Esophagus squamous epithelium (tissue), 5 donors: Measurements from ENCODE around the gene STXBP3. TPM values are rescaled to one million over a fixed set of nuclear protein-coding genes. Genes with fewer than 3 reads are reported as not detected.

Experiments
- DNase-seq: peaks from one replicate; lab custom pipeline; 2025; lab: John Stamatoyannopoulos, UW
- H3K27ac ChIP-seq, 4 donors: fragments of 200-600 bp; sonication (generic); one replicate each; pipeline ENCODE4 v1.5.1; 2016 to 2019; ENCODE audit warnings: mild to moderate bottlenecking in 1 of 4
- H3K27me3 ChIP-seq, 4 donors: fragments of 200-600 bp; sonication (generic); 1 replicate in 3 of 4; 2 replicates in 1 of 4; pipeline versions ENCODE4 v1.5.1 to v1.6.0; 2017 to 2021; ENCODE audit warnings: antibody characterized with exemption in 1 of 4
- H3K36me3 ChIP-seq, 3 donors: fragments of 200-600 bp; sonication (generic); one replicate each; pipeline ENCODE4 v1.5.1; 2016 to 2019
- H3K4me1 ChIP-seq, 3 donors: fragments of 200-600 bp; sonication (generic); one replicate each; pipeline ENCODE4 v1.5.1; 2017 to 2019
- H3K4me3 ChIP-seq, 4 donors: fragments of 200-600 bp; sonication (generic); 1 replicate in 3 of 4; 2 replicates in 1 of 4; pipeline ENCODE4 v1.5.1; 2016 to 2019; ENCODE audit warnings: mild to moderate bottlenecking in 2 of 4, moderate library complexity in 1 of 4
- H3K9me3 ChIP-seq, 3 donors: fragments of 200-600 bp; sonication (generic); one replicate each; pipeline ENCODE4 v1.5.1; 2016 to 2019
- POLR2A ChIP-seq, 4 donors: fragments of 450-650 bp; IDR thresholded peaks; one replicate each; pipeline ENCODE4 v1.6.1; 2017; ENCODE audit warnings: antibody characterized with exemption in 4 of 4, mild to moderate bottlenecking in 4 of 4, moderate library complexity in 3 of 4
- WGBS, 2 donors: methylation state at CpG; one replicate each; pipeline ENCODE4 v1.1.5; 2018; 5-methylcytosine and 5-hydroxymethylcytosine counted together
- intact Hi-C: fragments of 100-400 bp; cut with DNase I; formaldehyde crosslinking; loops from one replicate; pipeline ENCODE4 v1.15.0; 2022
- total RNA-seq, 4 donors: library from RNA; depleted of rRNA; stranded (reverse); fragments of >200 nt; gene quantifications; one replicate each; pipeline ENCODE4 v1.1.0, GENCODE V29; 2016
- TF ChIP-seq, protein P1 (sequence below), 6 experiments: fragments of 450-650 bp in 4 of 6; fragments of 200-600 bp in 2 of 6; sonication (generic) in 2 of 6; IDR thresholded peaks; one replicate each; pipeline ENCODE4 v1.5.1; 2016 to 2019; ENCODE audit warnings: antibody characterized with exemption in 6 of 6, mild to moderate bottlenecking in 4 of 6, moderate library complexity in 4 of 6
- donor health status: DM: yes; HTN: yes; CAD: no.

STXBP3 gene
- total RNA-seq, 4 donors from 2014 or later = 31.3 to 79.9 (median 45.3) TPM

DNA sequence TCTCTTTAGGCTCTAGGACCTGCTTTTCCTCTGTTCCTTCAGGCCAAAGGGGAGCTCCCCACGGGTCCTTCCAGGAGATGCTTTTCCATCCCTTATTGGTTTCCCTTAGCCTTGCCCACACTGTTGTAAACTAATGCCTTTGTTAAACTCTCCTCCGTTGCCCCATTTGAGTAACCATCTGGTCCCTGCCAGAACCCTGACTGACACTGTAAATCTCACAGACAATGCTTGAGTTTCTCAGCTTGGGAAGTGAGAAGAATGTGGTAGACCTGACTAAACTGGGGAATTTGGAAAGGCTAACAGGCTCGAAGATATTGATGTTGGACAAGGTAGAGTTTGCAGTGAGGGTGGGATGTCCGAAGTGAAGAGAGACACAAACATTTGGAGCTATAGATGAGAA is 99.0 kb downstream of the STXBP3 start:
- DNase-seq = no peak
- H3K4me1 ChIP-seq = peaks cover 0 to 34% (median 13%) of the 10 kb centered on the region in 3 donors
- intact Hi-C loops = no loop called here
- no peaks in the 10 kb centered on the region for H3K9me3 ChIP-seq
- 42 to 51% methylated on average over 4 of the region's 4 CpGs for WGBS, 2 donors
- no peak overlapping the region for H3K4me3 ChIP-seq
- no peak for TF ChIP-seq POLR2A (IDR thresholded peaks at IDR 0.05)
- TF ChIP-seq, protein P1, sequence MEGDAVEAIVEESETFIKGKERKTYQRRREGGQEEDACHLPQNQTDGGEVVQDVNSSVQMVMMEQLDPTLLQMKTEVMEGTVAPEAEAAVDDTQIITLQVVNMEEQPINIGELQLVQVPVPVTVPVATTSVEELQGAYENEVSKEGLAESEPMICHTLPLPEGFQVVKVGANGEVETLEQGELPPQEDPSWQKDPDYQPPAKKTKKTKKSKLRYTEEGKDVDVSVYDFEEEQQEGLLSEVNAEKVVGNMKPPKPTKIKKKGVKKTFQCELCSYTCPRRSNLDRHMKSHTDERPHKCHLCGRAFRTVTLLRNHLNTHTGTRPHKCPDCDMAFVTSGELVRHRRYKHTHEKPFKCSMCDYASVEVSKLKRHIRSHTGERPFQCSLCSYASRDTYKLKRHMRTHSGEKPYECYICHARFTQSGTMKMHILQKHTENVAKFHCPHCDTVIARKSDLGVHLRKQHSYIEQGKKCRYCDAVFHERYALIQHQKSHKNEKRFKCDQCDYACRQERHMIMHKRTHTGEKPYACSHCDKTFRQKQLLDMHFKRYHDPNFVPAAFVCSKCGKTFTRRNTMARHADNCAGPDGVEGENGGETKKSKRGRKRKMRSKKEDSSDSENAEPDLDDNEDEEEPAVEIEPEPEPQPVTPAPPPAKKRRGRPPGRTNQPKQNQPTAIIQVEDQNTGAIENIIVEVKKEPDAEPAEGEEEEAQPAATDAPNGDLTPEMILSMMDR (IDR thresholded peaks at IDR 0.05) = no peak
- no peaks in the 10 kb centered on the region for H3K27me3 ChIP-seq
- peak overlapping the region in 3 of 4 donors; percentile 18 to 61 (median 33) for H3K27ac ChIP-seq
- no peaks in the 10 kb centered on the region for H3K36me3 ChIP-seq

DNA sequence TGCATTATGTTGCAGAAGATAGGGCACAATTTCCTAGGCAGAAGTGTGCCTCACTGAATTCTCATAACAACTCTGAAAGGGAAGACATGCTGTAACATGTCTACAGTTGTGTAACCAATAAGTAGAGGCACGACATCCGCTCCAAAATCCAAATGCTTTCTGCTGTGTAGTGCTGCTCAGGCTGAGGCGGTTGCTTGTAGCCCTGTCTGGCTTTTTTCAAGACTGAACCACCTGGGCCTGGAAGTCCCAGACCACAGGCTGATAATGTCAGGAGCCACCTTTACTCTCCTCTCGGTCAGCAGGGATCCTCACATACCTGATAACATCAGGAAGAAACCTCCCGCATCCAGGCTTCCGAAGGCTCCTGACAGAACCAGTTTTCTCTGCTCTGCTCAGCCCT is 99.5 kb downstream of the STXBP3 start:
- no peak for TF ChIP-seq POLR2A (IDR thresholded peaks at IDR 0.05)
- TF ChIP-seq, protein P1 (IDR thresholded peaks at IDR 0.05) = no peak
- no peaks in the 10 kb centered on the region for H3K36me3 ChIP-seq
- no peaks in the 10 kb centered on the region for H3K27me3 ChIP-seq
- H3K4me3 ChIP-seq = no peak overlapping the region
- 32 to 58% methylated on average over 6 of the region's 6 CpGs for WGBS, 2 donors
- H3K27ac ChIP-seq = peak overlapping the region in 3 of 4 donors; percentile 33 to 69 (median 61)
- H3K9me3 ChIP-seq = no peaks in the 10 kb centered on the region
- no peak for DNase-seq
- intact Hi-C loops = no loop called here
- peaks cover 0 to 34% (median 13%) of the 10 kb centered on the region in 3 donors for H3K4me1 ChIP-seq

DNA sequence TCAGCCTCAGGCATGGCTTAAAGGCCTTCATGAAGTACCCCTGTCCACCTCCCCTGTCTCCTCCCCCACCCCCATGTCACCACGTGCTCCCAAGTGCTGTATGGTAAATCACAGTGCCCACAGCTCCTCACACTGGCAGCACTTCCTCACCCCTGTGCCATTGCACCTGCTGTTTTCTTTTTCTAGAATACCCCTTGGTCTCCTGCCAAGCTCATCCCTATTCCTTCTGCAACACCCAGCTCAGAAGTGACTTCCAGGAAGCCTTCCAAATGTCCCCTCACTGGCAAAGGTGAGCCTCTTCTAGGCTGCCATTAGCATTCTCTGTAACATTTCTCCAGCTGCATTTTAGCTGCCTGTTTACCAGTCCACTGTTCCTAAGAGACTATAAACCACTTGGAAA is 101.0 kb downstream of the STXBP3 start:
- TF ChIP-seq, protein P1 (IDR thresholded peaks at IDR 0.05) = no peak
- no peak for TF ChIP-seq POLR2A (IDR thresholded peaks at IDR 0.05)
- no peak for DNase-seq
- Histone ChIP-seq H3K27me3 (no peaks in the 10 kb centered on the region), H3K9me3 (no peaks in the 10 kb centered on the region), H3K4me3 (no peak overlapping the region), H3K36me3 (no peaks in the 10 kb centered on the region), H3K4me1 (peaks cover 0 to 27% (median 13%) of the 10 kb centered on the region in 3 donors), H3K27ac (no peak overlapping the region)
- WGBS, 2 donors = 60 to 86% methylated on average over 1 of the region's 1 CpG
- intact Hi-C loops = no loop called here

DNA sequence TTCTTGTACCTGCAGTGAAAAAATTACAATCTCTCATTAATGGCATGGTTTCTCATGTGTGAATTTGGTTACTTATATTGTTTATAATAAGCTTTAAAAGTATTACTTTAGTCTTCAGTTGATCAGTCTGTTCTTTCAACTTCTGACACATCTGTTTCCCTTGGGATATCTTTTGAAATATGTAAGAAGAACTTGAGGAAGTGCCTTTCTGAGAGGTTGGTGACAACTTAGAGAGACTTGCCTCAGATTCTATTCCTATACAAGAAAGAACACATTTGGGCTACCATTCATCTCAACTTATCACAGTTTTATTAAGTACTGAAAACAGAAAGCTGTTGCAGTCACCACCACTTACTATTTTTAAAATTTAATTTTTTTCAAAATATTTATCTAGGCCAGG is 102.3 kb downstream of the STXBP3 start:
- Histone ChIP-seq H3K9me3 (no peaks in the 10 kb centered on the region), H3K27me3 (no peaks in the 10 kb centered on the region), H3K4me3 (no peak overlapping the region), H3K4me1 (peaks cover 0 to 27% (median 13%) of the 10 kb centered on the region in 3 donors), H3K27ac (no peak overlapping the region), H3K36me3 (no peaks in the 10 kb centered on the region)
- intact Hi-C loops = no loop called here
- TF ChIP-seq POLR2A (IDR thresholded peaks at IDR 0.05) = no peak
- TF ChIP-seq, protein P1 (IDR thresholded peaks at IDR 0.05) = no peak
- no peak for DNase-seq

DNA sequence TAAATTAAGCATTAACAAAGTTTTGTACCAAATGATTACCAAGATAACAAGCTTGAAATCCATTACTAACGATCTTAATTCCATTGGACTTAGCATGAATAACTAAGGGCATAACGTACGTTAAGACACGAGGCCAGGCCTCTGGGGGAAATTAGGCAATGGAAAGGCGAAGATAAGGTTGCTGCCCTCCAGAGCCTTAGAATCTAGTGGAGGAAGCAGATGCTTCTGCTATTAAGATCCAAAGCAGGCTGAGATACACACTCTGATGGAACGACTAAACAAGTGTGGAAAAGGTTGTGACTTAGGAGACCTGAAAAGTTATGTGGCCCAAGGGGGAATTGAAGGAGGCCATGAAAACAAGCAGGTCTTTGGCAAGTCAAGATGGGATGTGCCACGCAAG is 104.5 kb downstream of the STXBP3 start:
- H3K9me3 ChIP-seq = no peaks in the 10 kb centered on the region
- peak overlapping the region in 3 of 4 donors; percentile 17 to 57 (median 40) for H3K27ac ChIP-seq
- H3K27me3 ChIP-seq = no peaks in the 10 kb centered on the region
- no peaks in the 10 kb centered on the region for H3K36me3 ChIP-seq
- intact Hi-C loops = no loop called here
- WGBS, 2 donors = 89 to 92% methylated on average over 7 of the region's 7 CpGs
- H3K4me3 ChIP-seq = no peak overlapping the region
- DNase-seq = no peak
- H3K4me1 ChIP-seq = peaks cover 0 to 15% (median 6%) of the 10 kb centered on the region in 3 donors
- TF ChIP-seq POLR2A (IDR thresholded peaks at IDR 0.05) = no peak
- TF ChIP-seq, protein P1 (IDR thresholded peaks at IDR 0.05) = no peak
